H1 (cell line): ENCODE data around the gene OCEL1. TPM values are rescaled to one million over a fixed set of nuclear protein-coding genes. Genes with fewer than 3 reads are reported as not detected.

Experiments used
- ATF3 ChIP-seq: IDR thresholded peaks from 2 replicates; pipeline ENCODE4 v1.6.1; 2011; ENCODE audit warnings: low read depth, mild to moderate bottlenecking, low read length; ENCODE audit not compliant: insufficient read depth
- CBX5 ChIP-seq: fragments of 300-800, 300-1000 bp; sonication (generic); IDR thresholded peaks from 2 replicates; pipeline ENCODE4 v1.7.1; 2016; ENCODE audit warnings: antibody characterized with exemption, low read length, low read depth
- CBX8 ChIP-seq: fragments of 300-800, 300-1000 bp; sonication (generic); IDR thresholded peaks from 2 replicates; pipeline ENCODE4 v1.7.1; 2016; ENCODE audit warnings: low read depth, low read length, borderline replicate concordance
- CREB1 ChIP-seq: IDR thresholded peaks from 2 replicates; pipeline ENCODE4 v1.6.1; 2012; ENCODE audit warnings: inconsistent platforms
- E2F6 ChIP-seq: IDR thresholded peaks from 2 replicates; pipeline ENCODE4 v1.6.1; 2012; ENCODE audit warnings: inconsistent platforms
- EGR1 ChIP-seq: IDR thresholded peaks from 2 replicates; pipeline ENCODE4 v1.6.1; 2011; ENCODE audit warnings: low read depth, low read length, borderline replicate concordance
- EP300 ChIP-seq, 2 experiments: IDR thresholded peaks; 1 replicate in 1 of 2; 2 replicates in 1 of 2; pipeline ENCODE4 v1.6.1; 2011 to 2012; ENCODE audit warnings: low read depth in 2 of 2, low read length in 2 of 2, mild to moderate bottlenecking in 2 of 2, borderline replicate concordance in 1 of 2, inconsistent platforms in 1 of 2, moderate library complexity in 1 of 2
- GTF2F1 ChIP-seq: IDR thresholded peaks from 2 replicates; pipeline ENCODE4 v1.6.1; 2012; ENCODE audit warnings: low read depth, low read length, improper control_type of control experiment, borderline replicate concordance
- HDAC2 ChIP-seq, 2 experiments: fragments of 300-600 bp in 1 of 2; sonication (generic) in 1 of 2; IDR thresholded peaks; 2 replicates each; pipeline ENCODE4 v1.6.1; 2011 to 2012; ENCODE audit warnings: low read depth in 2 of 2, low read length in 2 of 2, mild to moderate bottlenecking in 2 of 2, moderate library complexity in 2 of 2, borderline replicate concordance in 1 of 2, inconsistent platforms in 1 of 2
- KDM1A ChIP-seq: fragments of 200-600, 300-600 bp; sonication (generic); IDR thresholded peaks from 2 replicates; pipeline ENCODE4 v1.7.1; 2016; ENCODE audit warnings: mild to moderate bottlenecking, low read length, borderline replicate concordance
- MAFK ChIP-seq: IDR thresholded peaks from 2 replicates; pipeline ENCODE4 v1.6.1; 2012; ENCODE audit warnings: low read depth, mild to moderate bottlenecking, improper control_type of control experiment, low read length
- NANOG ChIP-seq: IDR thresholded peaks from 2 replicates; pipeline ENCODE4 v1.6.1; 2011; ENCODE audit warnings: low read length, low read depth, mild to moderate bottlenecking, inconsistent platforms; ENCODE audit not compliant: insufficient read depth, poor library complexity, severe bottlenecking
- POLR2AphosphoS5 ChIP-seq: IDR thresholded peaks from 2 replicates; pipeline ENCODE4 v1.6.1; 2011; ENCODE audit warnings: low read depth, low read length
- RAD21 ChIP-seq, 2 experiments: IDR thresholded peaks in 1 of 2; conservative IDR thresholded peaks in 1 of 2; 2 replicates each; pipeline ENCODE4 v1.6.1; 2011; ENCODE audit warnings: low read depth in 2 of 2, low read length in 2 of 2, improper control_type of control experiment in 1 of 2, inconsistent platforms in 1 of 2, mild to moderate bottlenecking in 1 of 2, moderate library complexity in 1 of 2
- RBBP5 ChIP-seq: IDR thresholded peaks from 2 replicates; pipeline ENCODE4 v1.7.1; 2012; ENCODE audit warnings: low read depth, mild to moderate bottlenecking, inconsistent platforms, low read length, moderate library complexity, borderline replicate concordance
- RFX5 ChIP-seq: IDR thresholded peaks from 2 replicates; pipeline ENCODE4 v1.6.1; 2011; ENCODE audit warnings: low read depth, low read length, improper control_type of control experiment, borderline replicate concordance
- SIRT6 ChIP-seq: IDR thresholded peaks from one replicate; pipeline ENCODE4 v1.7.1; 2012; ENCODE audit warnings: low read length, inconsistent platforms
- SP2 ChIP-seq: IDR thresholded peaks from 2 replicates; pipeline ENCODE4 v1.6.1; 2012; ENCODE audit warnings: mild to moderate bottlenecking, low read length, inconsistent platforms
- SP4 ChIP-seq: IDR thresholded peaks from 2 replicates; pipeline ENCODE4 v1.6.1; 2012; ENCODE audit warnings: low read length, inconsistent platforms
- TAF1 ChIP-seq: IDR thresholded peaks from 2 replicates; pipeline ENCODE4 v1.6.1; 2011; ENCODE audit warnings: mild to moderate bottlenecking, low read depth, low read length
- TAF7 ChIP-seq: optimal IDR thresholded peaks from 2 replicates; pipeline ENCODE3; 2011; ENCODE audit warnings: low read depth, mild to moderate bottlenecking, inconsistent platforms, low read length, moderate library complexity, borderline replicate concordance
- TBP ChIP-seq: IDR thresholded peaks from 2 replicates; pipeline ENCODE4 v1.6.1; 2011; ENCODE audit warnings: low read depth, low read length, improper control_type of control experiment
- TCF12 ChIP-seq: IDR thresholded peaks from 2 replicates; pipeline ENCODE4 v1.6.1; 2011; ENCODE audit warnings: low read depth, mild to moderate bottlenecking, low read length
- polyA plus RNA-seq, 7 experiments: library from polyadenylated mRNA; depleted of rRNA in 3 of 7; stranded (reverse) in 5 of 7; unstranded in 2 of 7; fragments of >200 nt in 5 of 7; fragments of 200-250 nt in 2 of 7; gene quantifications; 1 replicate in 5 of 7; 2 replicates in 1 of 7; 4 replicates in 1 of 7; pipeline versions ENCODE4 v1.2.1 to v1.2.3, GENCODE V29; 2011 to 2013; ENCODE audit warnings: missing spikeins in 2 of 7, mixed read lengths in 2 of 7
- total RNA-seq: library from RNA; stranded (reverse); fragmentation: NEBNext Ultra II Directional; extraction: Animal tissue kit (Norgen Biotek cat#: 25700); gene quantifications from 2 replicates; pipeline ENCODE4 v1.2.1, GENCODE V29; 2021
- TF ChIP-seq, protein P1 (sequence below): IDR thresholded peaks from 2 replicates; pipeline ENCODE4 v1.6.1; 2012; ENCODE audit warnings: inconsistent platforms

OCEL1 gene
- total and polyA plus RNA-seq, 2 of the 8 experiments (the other 6 are each of a cell fraction or from before 2014, with no cell fraction given), result 13.3 to 32.6 TPM

DNA sequence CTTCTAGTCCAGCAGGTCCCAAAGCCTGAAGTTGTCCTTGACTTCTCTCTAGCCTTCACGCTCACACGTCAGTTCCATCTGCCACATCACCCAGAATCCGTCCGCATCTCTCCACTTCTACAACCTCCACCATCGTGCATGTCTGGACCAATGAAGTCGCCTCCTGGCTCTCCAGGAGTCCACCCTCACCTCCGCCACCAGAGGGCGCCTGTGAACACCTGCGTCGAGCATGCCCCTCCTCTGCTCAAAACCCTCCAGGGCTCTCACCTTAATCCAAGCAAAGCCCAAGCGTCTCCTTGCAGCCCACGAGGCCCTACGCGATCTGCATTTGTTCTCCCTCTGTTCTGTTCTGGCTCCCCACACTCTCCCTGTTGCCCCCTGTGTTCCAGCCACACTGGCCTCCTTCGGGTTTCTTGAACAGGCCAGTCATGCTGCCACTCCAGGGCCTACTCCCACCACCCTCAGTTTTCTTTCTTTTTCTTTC is 34.9 kb downstream of the OCEL1 start (continued):
- TF ChIP-seq POLR2AphosphoS5 (peak; percentile 46; the same call in 1 of the 2 replicates), CBX5 (no peak), SP4 (no peak), SIRT6 (no peak), NANOG (no peak), TCF12 (peak; percentile 74; the same call in 1 of the 2 replicates), TBP (peak; percentile 80), E2F6 (peak; percentile 62), EP300 (IDR thresholded peaks at IDR 0.05; ENCODE audit: borderline replicate concordance in 1 of 2, low read depth in 2 of 2, low read length in 2 of 2) (no peak), CREB1 (peak; percentile 80), RFX5 (no peak), GTF2F1 (peak; percentile 70; the same call in 1 of the 2 replicates), EGR1 (no peak), ATF3 (no peak), TAF1 (peak; percentile 76), SP2 (no peak), MAFK (no peak), KDM1A (no peak), RAD21 (IDR thresholded peaks at IDR 0.05 in 1 of 2, conservative IDR thresholded peaks at IDR 0.05 in 1 of 2; ENCODE audit: low read depth in 2 of 2, low read length in 2 of 2) (peak; percentile 53 to 71; a peak in 3 of 4 replicates), RBBP5 (no peak), TAF7 (no peak), CBX8 (no peak), HDAC2 (IDR thresholded peaks at IDR 0.05; ENCODE audit: borderline replicate concordance in 1 of 2, low read depth in 2 of 2, low read length in 2 of 2) (no peak)
- TF ChIP-seq, protein P1, sequence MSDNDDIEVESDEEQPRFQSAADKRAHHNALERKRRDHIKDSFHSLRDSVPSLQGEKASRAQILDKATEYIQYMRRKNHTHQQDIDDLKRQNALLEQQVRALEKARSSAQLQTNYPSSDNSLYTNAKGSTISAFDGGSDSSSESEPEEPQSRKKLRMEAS, result peak; percentile 88
